ENCODE data around the gene SUMO3.
A peak's percentile ranks its signal among the peaks of the same experiment; 100 is the strongest.
"Not testable (repeated sequence)": the region's sequence is repeated elsewhere in the genome, so short reads cannot be mapped to it uniquely, and the experiment has no call there.

The SUMO3 gene

GRCh38 chr21:44834951-44835646 is 17.2 kb upstream of the SUMO3 start:
- Histone ChIP-seq H3K9me3 (no peaks in the 10 kb centered on the region), H3K36me3 (no peaks in the 10 kb centered on the region), H3K27me3 (no peaks in the 10 kb centered on the region), H3K4me3 (ENCODE audit: low read depth, low read length) (no peak overlapping the region), H3K4me1 (no peaks in the 10 kb centered on the region; the same call in 1 of the 2 replicates)
- DNase-seq = no peak
- TF ChIP-seq, protein P1, sequence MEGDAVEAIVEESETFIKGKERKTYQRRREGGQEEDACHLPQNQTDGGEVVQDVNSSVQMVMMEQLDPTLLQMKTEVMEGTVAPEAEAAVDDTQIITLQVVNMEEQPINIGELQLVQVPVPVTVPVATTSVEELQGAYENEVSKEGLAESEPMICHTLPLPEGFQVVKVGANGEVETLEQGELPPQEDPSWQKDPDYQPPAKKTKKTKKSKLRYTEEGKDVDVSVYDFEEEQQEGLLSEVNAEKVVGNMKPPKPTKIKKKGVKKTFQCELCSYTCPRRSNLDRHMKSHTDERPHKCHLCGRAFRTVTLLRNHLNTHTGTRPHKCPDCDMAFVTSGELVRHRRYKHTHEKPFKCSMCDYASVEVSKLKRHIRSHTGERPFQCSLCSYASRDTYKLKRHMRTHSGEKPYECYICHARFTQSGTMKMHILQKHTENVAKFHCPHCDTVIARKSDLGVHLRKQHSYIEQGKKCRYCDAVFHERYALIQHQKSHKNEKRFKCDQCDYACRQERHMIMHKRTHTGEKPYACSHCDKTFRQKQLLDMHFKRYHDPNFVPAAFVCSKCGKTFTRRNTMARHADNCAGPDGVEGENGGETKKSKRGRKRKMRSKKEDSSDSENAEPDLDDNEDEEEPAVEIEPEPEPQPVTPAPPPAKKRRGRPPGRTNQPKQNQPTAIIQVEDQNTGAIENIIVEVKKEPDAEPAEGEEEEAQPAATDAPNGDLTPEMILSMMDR (IDR thresholded peaks at IDR 0.05; ENCODE audit: low read depth, low read length) = 0 out of 2 replicates have a peak, but pooled peaks have one; percentile 3

DNA sequence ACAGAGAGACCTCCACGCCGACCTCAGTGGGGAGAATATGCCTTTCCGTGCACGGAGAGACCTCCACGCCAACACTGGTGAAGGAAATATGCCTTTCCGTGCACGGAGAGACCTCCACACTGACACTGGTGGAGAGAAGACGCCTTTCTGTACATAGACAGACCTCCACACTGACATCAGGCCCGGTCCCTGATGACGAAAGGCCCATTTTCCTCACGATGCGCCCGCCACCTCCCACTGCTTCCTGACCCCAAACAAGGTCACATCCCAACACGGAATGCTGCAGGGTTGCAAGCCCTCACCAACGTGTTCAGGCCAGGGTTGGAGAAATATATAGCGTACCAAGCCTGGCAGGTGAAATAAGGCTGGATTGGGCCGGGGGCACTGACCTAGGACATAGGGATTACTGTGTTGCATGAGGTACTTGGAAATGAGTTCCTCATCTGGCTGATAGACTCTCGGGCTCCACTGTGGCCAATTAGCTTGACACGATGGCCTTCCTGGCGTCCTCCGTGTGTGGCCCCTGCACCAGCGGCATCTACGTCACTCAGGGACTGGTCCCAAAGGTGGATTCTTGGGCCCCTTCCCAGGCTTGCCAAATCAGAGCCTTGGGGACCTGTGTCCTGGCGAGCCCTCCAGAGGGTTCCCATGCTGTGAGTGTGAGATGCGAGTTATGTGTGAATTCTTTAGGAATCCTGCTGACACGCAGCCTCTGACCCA is 16.5 kb upstream of the SUMO3 start:
- no peak overlapping the region for H3K4me3 ChIP-seq (ENCODE audit: low read depth, low read length)
- TF ChIP-seq, protein P1 (IDR thresholded peaks at IDR 0.05; ENCODE audit: low read depth, low read length) = no peak
- no peaks in the 10 kb centered on the region for H3K9me3 ChIP-seq
- no peak for DNase-seq
- H3K36me3 ChIP-seq = no peaks in the 10 kb centered on the region
- no peaks in the 10 kb centered on the region for H3K27me3 ChIP-seq
- H3K4me1 ChIP-seq = no peaks in the 10 kb centered on the region; the same call in 1 of the 2 replicates

- Histone ChIP-seq H3K9me3 (no peaks in the 10 kb centered on the region), H3K4me3 (ENCODE audit: low read depth, low read length) (no peak overlapping the region), H3K4me1 (no peaks in the 10 kb centered on the region; the same call in 1 of the 2 replicates), H3K36me3 (no peaks in the 10 kb centered on the region), H3K27me3 (no peaks in the 10 kb centered on the region)
- DNase-seq = no peak
- TF ChIP-seq, protein P1 (IDR thresholded peaks at IDR 0.05; ENCODE audit: low read depth, low read length) = no peak
Observed at GRCh38 chr21:44833663-44834062, 15.8 kb upstream of the SUMO3 start.

DNA sequence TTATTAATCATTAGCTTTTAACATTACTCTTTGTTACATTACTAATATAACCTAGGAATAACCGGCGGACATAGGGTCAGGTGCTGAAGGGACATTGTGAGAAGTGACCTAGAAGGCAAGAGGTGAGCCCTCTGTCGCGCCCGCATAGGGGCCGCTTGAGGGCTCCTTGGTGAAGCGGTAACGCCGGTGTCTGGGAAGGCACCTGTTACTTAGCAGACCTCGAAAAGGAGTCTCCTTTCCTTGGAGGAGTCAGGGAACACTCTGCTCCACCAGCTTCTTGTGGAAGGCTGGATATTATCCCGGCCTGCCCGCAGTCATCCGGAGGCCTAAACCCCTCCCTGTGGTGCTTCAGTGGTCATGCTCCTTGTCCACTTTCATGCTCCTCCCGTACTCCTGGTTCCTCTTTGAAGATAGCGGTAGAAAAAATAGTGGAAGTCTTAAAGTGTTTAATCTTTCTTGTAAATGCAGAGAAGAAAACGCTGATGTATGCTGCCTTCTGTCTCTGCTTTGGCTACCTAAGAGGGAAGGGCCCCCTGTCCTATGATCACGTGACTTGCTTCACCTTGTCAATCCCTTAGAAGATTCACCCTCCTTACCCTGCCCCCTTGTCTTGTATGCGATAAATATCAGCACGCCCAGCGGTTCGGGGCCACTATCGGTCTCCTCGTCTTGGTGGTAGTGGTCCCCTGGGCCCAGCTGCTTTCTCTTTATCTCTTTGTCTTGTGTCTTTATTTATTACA is 14.8 kb upstream of the SUMO3 start:
- not testable (repeated sequence) for H3K4me3 ChIP-seq (ENCODE audit: low read depth, low read length); H3K27me3 ChIP-seq; H3K36me3 ChIP-seq; DNase-seq; H3K9me3 ChIP-seq; H3K4me1 ChIP-seq

GRCh38 chr21:44831227-44831860 is 13.5 kb upstream of the SUMO3 start:
- DNase-seq = no peak

More at GRCh38 chr21:44831227-44831860, 13.5 kb upstream of the SUMO3 start:
- Histone ChIP-seq H3K4me1 (no peaks in the 10 kb centered on the region), H3K27me3 (no peaks in the 10 kb centered on the region), H3K9me3 (no peaks in the 10 kb centered on the region; the same call in 1 of the 2 replicates), H3K36me3 (no peaks in the 10 kb centered on the region), H3K4me3 (ENCODE audit: low read depth, low read length) (no peak overlapping the region)
- TF ChIP-seq, protein P1 (IDR thresholded peaks at IDR 0.05; ENCODE audit: low read depth, low read length) = no peak
